HepG2 (cell line): ENCODE data around the gene MPV17L2. TPM values are rescaled to one million over a fixed set of nuclear protein-coding genes. Genes with fewer than 3 reads are reported as not detected.

Experiments
- CBX2 ChIP-seq, 2 experiments: fragments of 200-600 bp in 1 of 2; sonication (generic); formaldehyde crosslinking in 1 of 2; IDR thresholded peaks; 2 replicates each; pipeline versions ENCODE4 v1.7.0 to v1.8.1; 2018 to 2022; ENCODE audit warnings: low read depth in 2 of 2, low read length in 1 of 2, mild to moderate bottlenecking in 1 of 2, missing genetic modification reagents in 1 of 2
- FIP1L1 ChIP-seq: fragments of 200-400 bp; formaldehyde crosslinking; IDR thresholded peaks from 2 replicates; pipeline ENCODE4 v1.6.1; 2018; ENCODE audit warnings: low read depth, mild to moderate bottlenecking, low read length, moderate library complexity, borderline replicate concordance; ENCODE audit not compliant: insufficient read depth
- GFI1 ChIP-seq: sonication (generic); formaldehyde crosslinking; IDR thresholded peaks from 2 replicates; pipeline ENCODE4 v1.5.0; 2020; ENCODE audit warnings: missing genetic modification reagents, mild to moderate bottlenecking, borderline replicate concordance
- KDM3A ChIP-seq: IDR thresholded peaks from 2 replicates; pipeline ENCODE4 v1.6.1; 2018; ENCODE audit warnings: low read depth, missing compliant biosample characterization
- ONECUT2 ChIP-seq: sonication (generic); formaldehyde crosslinking; IDR thresholded peaks from 2 replicates; pipeline ENCODE4 v1.4.0; 2020; ENCODE audit warnings: missing genetic modification reagents
- PLRG1 ChIP-seq: fragments of 450-650 bp; conservative IDR thresholded peaks from 2 replicates; pipeline ENCODE4 v1.6.1; 2016
- REXO4 ChIP-seq: sonication (generic); formaldehyde crosslinking; IDR thresholded peaks from 2 replicates; pipeline ENCODE4 v1.8.0; 2022; ENCODE audit warnings: missing genetic modification reagents, mild to moderate bottlenecking, borderline replicate concordance
- RXRA ChIP-seq: sonication (generic); formaldehyde crosslinking; IDR thresholded peaks from 2 replicates; pipeline ENCODE4 v1.5.1; 2020; ENCODE audit warnings: missing genetic modification reagents
- SNRNP70 ChIP-seq: fragments of 200-400 bp; formaldehyde crosslinking; IDR thresholded peaks from 2 replicates; pipeline ENCODE4 v1.6.1; 2017; ENCODE audit warnings: mild to moderate bottlenecking, low read depth, low read length, moderate library complexity
- SRSF9 ChIP-seq: fragments of 200-400 bp; formaldehyde crosslinking; IDR thresholded peaks from 2 replicates; pipeline ENCODE4 v1.6.1; 2018; ENCODE audit warnings: borderline replicate concordance, mild to moderate bottlenecking, low read depth, low read length; ENCODE audit not compliant: insufficient read depth, poor library complexity, severe bottlenecking
- YEATS4 ChIP-seq: sonication (generic); formaldehyde crosslinking; IDR thresholded peaks from 2 replicates; pipeline ENCODE4 v1.4.0; 2020; ENCODE audit warnings: missing genetic modification reagents, borderline replicate concordance
- ZFAT ChIP-seq: sonication (generic); formaldehyde crosslinking; conservative IDR thresholded peaks from 2 replicates; pipeline ENCODE4 v1.8.1; 2023; ENCODE audit warnings: missing genetic modification reagents, inconsistent platforms
- ZKSCAN8 ChIP-seq: IDR thresholded peaks from 2 replicates; pipeline ENCODE4 v1.6.1; 2016; ENCODE audit warnings: borderline replicate concordance, missing genetic modification reagents, missing compliant biosample characterization
- ZNF552 ChIP-seq: sonication (generic); formaldehyde crosslinking; IDR thresholded peaks from 2 replicates; pipeline ENCODE4 v1.9.0; 2022; ENCODE audit warnings: missing genetic modification reagents, mild to moderate bottlenecking, borderline replicate concordance
- ZNF7 ChIP-seq: IDR thresholded peaks from 2 replicates; pipeline ENCODE4 v1.6.1; 2016; ENCODE audit warnings: missing biosample characterization, missing genetic modification reagents
- polyA plus RNA-seq, 8 experiments: library from polyadenylated mRNA; depleted of rRNA in 3 of 8; stranded (reverse) in 7 of 8; unstranded in 1 of 8; fragments of >200 nt; fragmentation: Illumina TruSeq in 4 of 8; extraction: Trizol in 4 of 8; gene quantifications; 2 replicates each; pipeline versions ENCODE4 v1.2.1 to v1.2.3, GENCODE V29; 2011 to 2016; ENCODE audit warnings: low read depth in 4 of 8, missing spikeins in 1 of 8, mixed read lengths in 1 of 8; ENCODE audit not compliant: insufficient read depth in 1 of 8
- total RNA-seq, 5 experiments: library from RNA; depleted of rRNA; stranded (reverse); fragments of >200 nt; fragmentation: Illumina TruSeq; extraction: Trizol; gene quantifications; 2 replicates each; pipeline ENCODE4 v1.2.3, GENCODE V29; 2016; ENCODE audit warnings: low read depth in 1 of 5
- TF ChIP-seq, protein P1 (sequence below): sonication (generic); formaldehyde crosslinking; IDR thresholded peaks from 2 replicates; pipeline ENCODE4 v1.9.0; 2021; ENCODE audit warnings: missing genetic modification reagents, borderline replicate concordance
- TF ChIP-seq, protein P2 (sequence below): IDR thresholded peaks from 2 replicates; pipeline ENCODE4 v1.6.1; 2016; ENCODE audit warnings: missing compliant biosample characterization, missing genetic modification reagents, borderline replicate concordance
- TF ChIP-seq, protein P3 (sequence below): sonication (generic); formaldehyde crosslinking; IDR thresholded peaks from 2 replicates; pipeline ENCODE4 v1.4.0; 2020; ENCODE audit warnings: missing genetic modification reagents, mild to moderate bottlenecking, borderline replicate concordance

MPV17L2 gene
- total and polyA plus RNA-seq, 2 of the 13 experiments (the other 11 are each of a cell fraction or from before 2014, with no cell fraction given), result 13.6 to 16.7 TPM

DNA sequence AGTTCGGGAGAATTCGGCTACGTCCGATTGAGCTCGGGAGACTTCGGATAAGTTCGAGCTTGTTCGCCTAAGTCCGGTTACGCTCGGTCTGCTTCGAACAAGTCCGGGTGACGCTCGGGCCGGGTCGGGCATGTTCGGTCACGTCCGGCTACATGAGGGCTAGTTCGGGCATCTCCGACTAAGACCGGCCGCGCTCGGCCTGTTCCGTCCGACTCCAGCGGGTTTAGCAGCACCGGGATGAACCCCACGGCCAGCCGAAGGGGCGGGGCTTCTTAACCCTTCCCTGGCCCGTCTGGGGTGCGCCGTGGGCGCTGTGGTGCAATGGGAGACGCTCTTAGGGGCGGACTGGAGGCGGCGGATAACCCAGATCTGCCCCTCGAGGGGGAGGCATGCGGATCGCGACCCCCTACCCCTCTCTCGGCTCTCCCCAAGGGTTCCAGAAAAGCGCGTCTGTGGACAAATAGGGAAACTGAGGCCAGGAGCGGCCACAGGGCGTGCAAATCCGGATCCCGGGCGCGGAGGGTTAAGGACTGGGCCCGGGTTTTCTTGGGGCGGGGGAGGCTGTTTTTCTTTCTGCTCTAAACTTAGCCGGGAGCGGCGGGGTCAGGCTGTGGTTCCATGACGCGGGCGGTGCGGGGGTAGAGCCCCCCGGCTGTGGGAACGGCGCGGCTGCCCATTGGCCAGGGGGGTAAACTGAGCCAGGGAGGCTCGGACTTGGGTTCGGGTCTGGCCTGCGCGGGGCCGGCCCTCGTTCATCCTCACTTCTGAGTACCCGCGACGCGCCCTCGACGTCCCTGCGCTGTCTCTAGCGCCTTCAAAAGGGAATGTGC is 31.7 kb downstream of the MPV17L2 start (continued):
- TF ChIP-seq, protein P1, sequence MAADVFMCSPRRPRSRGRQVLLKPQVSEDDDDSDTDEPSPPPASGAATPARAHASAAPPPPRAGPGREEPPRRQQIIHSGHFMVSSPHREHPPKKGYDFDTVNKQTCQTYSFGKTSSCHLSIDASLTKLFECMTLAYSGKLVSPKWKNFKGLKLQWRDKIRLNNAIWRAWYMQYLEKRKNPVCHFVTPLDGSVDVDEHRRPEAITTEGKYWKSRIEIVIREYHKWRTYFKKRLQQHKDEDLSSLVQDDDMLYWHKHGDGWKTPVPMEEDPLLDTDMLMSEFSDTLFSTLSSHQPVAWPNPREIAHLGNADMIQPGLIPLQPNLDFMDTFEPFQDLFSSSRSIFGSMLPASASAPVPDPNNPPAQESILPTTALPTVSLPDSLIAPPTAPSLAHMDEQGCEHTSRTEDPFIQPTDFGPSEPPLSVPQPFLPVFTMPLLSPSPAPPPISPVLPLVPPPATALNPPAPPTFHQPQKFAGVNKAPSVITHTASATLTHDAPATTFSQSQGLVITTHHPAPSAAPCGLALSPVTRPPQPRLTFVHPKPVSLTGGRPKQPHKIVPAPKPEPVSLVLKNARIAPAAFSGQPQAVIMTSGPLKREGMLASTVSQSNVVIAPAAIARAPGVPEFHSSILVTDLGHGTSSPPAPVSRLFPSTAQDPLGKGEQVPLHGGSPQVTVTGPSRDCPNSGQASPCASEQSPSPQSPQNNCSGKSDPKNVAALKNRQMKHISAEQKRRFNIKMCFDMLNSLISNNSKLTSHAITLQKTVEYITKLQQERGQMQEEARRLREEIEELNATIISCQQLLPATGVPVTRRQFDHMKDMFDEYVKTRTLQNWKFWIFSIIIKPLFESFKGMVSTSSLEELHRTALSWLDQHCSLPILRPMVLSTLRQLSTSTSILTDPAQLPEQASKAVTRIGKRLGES (CRISPR knock-in tag), result no peak
- no peak for TF ChIP-seq SNRNP70
- TF ChIP-seq KDM3A (CRISPR knock-in tag), result no peak
- TF ChIP-seq ZNF7 (CRISPR knock-in tag), result no peak
- no peak for TF ChIP-seq SRSF9
- TF ChIP-seq FIP1L1, result no peak
- TF ChIP-seq ZKSCAN8 (CRISPR knock-in tag), result no peak
- TF ChIP-seq ZFAT (CRISPR knock-in tag), result no peak
- 0 out of 2 replicates have a peak, but pooled peaks have one; percentile 30 for TF ChIP-seq RXRA
- no peak for TF ChIP-seq PLRG1
- no peak for TF ChIP-seq ONECUT2
- TF ChIP-seq GFI1 (CRISPR knock-in tag), result no peak
- TF ChIP-seq YEATS4 (CRISPR knock-in tag), result no peak
- TF ChIP-seq, protein P2, sequence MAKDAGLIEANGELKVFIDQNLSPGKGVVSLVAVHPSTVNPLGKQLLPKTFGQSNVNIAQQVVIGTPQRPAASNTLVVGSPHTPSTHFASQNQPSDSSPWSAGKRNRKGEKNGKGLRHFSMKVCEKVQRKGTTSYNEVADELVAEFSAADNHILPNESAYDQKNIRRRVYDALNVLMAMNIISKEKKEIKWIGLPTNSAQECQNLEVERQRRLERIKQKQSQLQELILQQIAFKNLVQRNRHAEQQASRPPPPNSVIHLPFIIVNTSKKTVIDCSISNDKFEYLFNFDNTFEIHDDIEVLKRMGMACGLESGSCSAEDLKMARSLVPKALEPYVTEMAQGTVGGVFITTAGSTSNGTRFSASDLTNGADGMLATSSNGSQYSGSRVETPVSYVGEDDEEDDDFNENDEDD, result no peak
- no peak for TF ChIP-seq CBX2 (IDR thresholded peaks at IDR 0.05; ENCODE audit: low read depth, low read length)
- no peak for TF ChIP-seq CBX2 (CRISPR knock-in tag; IDR thresholded peaks at IDR 0.05; ENCODE audit: low read depth)
- no peak for TF ChIP-seq ZNF552 (CRISPR knock-in tag)
- TF ChIP-seq, protein P3, sequence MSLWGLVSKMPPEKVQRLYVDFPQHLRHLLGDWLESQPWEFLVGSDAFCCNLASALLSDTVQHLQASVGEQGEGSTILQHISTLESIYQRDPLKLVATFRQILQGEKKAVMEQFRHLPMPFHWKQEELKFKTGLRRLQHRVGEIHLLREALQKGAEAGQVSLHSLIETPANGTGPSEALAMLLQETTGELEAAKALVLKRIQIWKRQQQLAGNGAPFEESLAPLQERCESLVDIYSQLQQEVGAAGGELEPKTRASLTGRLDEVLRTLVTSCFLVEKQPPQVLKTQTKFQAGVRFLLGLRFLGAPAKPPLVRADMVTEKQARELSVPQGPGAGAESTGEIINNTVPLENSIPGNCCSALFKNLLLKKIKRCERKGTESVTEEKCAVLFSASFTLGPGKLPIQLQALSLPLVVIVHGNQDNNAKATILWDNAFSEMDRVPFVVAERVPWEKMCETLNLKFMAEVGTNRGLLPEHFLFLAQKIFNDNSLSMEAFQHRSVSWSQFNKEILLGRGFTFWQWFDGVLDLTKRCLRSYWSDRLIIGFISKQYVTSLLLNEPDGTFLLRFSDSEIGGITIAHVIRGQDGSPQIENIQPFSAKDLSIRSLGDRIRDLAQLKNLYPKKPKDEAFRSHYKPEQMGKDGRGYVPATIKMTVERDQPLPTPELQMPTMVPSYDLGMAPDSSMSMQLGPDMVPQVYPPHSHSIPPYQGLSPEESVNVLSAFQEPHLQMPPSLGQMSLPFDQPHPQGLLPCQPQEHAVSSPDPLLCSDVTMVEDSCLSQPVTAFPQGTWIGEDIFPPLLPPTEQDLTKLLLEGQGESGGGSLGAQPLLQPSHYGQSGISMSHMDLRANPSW (CRISPR knock-in tag), result 0 out of 2 replicates have a peak, but pooled peaks have one; percentile 42
- TF ChIP-seq REXO4 (CRISPR knock-in tag), result no peak
